HG03175 (cell line): ENCODE data around the gene TNNC2.
"Not testable (repeated sequence)": the region's sequence is repeated elsewhere in the genome, so short reads cannot be mapped to it uniquely, and the experiment has no call there.

Source experiments
- ATAC-seq: cut with Tn5 transposase; IDR thresholded peaks from one replicate; pipeline ENCODE4 v1.9.1; 2021; ENCODE audit warnings: mild to moderate bottlenecking, moderate library complexity; ENCODE audit not compliant: unreplicated experiment

Gene TNNC2

DNA sequence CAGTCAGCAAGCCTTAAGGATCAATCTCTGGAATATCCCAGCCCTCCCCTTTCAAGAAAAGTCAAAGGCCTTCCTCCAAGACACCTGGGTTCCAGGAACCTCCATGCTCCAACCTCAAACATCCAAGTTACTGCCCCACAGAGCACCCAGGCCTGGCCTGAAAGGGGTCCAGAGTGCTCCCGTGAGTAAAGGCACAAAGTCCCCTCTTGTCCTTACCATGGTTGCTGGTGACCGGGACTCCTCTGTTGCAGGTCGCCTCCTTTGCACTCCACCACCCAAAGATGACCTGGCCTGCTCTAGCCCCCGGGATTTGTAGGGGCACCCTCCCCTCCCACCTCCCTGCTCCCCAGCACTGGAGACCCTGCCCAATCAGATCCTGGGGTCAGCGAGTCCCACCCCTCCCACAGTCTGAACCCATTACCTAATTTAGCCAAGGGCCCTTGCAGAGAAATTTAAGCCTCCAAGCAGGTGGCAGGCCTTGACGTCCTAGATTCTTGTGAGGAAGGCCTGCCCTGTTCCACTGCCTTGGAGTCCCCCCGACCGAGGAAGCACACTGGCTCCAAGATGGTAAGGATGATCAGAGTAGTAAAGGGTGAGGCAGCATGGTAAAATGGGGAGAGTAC lies at the start of gene TNNC2:
TNNC2 (minus strand) TSS at position 283 of the 623 bp plus-strand sequence; CDS start at position 219, 64 bp downstream.
- ATAC-seq, result no peak

GRCh38 chr20:45874576-45874975 lies 47.5 kb upstream of the TNNC2 start:
- ATAC-seq, result no peak

DNA sequence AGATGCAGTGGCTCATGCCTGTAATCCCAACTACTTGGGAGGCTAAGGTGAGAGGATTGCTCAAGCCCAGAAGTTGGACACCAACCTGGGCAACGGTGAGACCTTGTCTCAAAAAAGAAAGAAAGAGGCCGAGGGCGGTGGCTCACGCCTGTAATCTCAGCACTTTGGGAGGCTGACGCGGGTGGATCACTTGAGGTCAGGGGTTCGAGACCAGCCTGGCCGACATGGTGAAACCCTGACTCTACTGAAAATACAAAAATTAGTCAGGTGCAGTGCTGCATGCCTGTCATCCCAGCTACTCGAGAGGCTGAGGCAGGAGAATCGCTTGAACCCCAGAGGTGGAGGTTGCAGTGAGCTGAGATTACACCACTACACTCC lies 47.0 kb upstream of the TNNC2 start:
- not testable (repeated sequence) for ATAC-seq

- no peak for ATAC-seq
These were observed 46.4 kb upstream of the TNNC2 start for GRCh38 chr20:45873409-45874103.

- no peak for ATAC-seq
These were observed 45.5 kb upstream of the TNNC2 start for GRCh38 chr20:45872626-45873025.

DNA sequence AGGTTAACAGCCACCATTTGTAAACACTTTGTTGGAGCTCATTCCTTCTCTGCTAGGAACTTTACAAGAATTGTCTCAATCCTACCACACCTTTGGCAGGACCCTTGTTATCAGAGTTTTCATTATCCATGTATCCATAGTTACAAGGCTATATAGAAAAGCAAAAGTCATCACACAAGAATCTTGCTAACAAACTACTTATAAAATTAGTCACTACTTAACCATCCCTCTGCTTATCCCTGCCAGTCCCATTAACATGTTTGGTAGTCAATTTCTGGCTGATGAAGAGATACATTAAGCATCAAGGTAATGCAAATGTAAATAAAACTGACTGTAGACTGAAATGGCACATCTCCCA lies 40.7 kb upstream of the TNNC2 start:
- ATAC-seq, result no peak

GRCh38 chr20:45867136-45867818 lies 40.2 kb upstream of the TNNC2 start:
- ATAC-seq, result no peak

GRCh38 chr20:45866454-45866853 lies 39.3 kb upstream of the TNNC2 start:
- ATAC-seq, result no peak

DNA sequence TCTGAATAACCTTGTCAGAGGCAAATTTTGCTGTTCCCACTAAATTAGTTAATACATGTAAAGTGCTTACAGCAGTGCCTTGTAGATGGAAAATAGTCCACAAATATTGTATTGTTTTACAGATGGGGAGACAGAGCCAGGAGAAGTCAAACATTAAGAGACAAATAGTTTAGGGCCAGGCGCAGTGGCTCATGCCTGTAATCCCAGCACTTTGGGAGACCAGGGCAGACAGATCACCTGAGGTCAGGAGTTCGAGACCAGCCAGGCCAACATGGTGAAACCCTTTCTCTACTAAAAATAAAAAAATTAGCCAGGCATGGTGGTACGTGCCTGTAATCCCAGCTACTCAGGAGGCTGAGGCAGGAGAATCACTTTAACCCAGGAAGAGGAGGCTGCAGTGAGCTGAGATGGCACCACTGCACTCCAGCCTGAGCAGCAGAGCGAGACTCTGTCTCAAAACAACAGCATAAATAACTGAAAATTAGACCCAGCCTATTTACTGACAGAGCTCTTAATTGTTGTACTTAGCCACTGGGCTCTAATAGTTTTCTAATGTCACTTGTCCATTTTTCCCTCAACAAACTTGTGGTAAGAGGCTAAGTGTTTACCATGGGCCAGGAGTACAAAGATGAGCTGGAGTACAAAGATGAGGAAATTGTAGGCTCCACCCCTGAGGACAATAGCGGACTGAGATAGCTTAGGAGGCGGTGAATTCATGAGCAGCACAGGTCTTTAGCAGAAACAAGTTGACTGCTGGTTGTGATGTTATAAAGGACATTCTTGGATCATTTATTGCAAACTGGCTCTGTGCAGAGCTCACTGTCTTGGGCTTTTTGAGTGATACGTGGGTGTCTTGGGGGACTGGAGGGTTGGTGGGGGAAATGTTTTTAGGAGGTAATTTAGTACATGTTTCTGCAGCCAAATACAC lies 36.7 kb upstream of the TNNC2 start:
- no peak for ATAC-seq

- ATAC-seq, result no peak
These were observed 34.3 kb upstream of the TNNC2 start for GRCh38 chr20:45861221-45862075.

DNA sequence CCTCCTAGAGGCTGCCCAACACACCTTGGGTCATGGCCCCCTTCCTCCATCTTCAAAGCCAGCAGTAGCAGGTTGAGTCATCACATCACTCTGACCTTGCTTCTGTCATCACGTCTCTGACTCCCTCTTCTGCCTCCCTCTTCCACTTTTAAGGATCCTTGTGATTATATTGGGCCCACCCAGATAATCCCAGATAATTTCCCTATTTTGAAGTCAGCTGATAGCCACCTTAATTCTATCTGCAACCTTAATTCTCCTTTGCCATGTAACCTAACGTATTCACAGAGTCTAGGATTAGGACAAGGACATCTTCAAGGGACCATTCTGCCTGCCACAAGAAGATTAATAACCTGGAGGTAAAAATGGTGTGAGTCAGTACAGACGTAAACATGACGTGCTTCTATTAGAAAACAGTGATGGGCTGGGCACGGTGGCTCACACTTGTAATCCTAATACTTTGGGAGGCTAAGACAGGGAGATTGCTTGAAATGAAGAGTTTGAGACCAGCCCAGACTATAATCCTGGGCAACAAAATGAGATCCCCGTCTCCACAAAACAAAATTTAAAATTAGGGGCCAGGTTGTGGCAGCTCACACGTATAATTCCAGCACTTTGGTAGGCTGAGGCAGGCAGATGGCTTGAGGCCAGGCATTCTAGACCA lies 33.6 kb upstream of the TNNC2 start:
- no peak for ATAC-seq

GRCh38 chr20:45859916-45860315 lies 32.8 kb upstream of the TNNC2 start:
- no peak for ATAC-seq

GRCh38 chr20:45857882-45858216 lies 30.7 kb upstream of the TNNC2 start:
- ATAC-seq, result peak; percentile 22

- peak; percentile 97 for ATAC-seq
These were observed 30.2 kb upstream of the TNNC2 start, which contains the start of the genes ACOT8 and ZSWIM3 for GRCh38 chr20:45857114-45857881. ACOT8 (minus strand) TSS chr20:45857392; CDS start chr20:45857315, 77 bp downstream. ZSWIM3 (plus strand) TSS chr20:45857614; CDS start chr20:45857826, 212 bp downstream.

DNA sequence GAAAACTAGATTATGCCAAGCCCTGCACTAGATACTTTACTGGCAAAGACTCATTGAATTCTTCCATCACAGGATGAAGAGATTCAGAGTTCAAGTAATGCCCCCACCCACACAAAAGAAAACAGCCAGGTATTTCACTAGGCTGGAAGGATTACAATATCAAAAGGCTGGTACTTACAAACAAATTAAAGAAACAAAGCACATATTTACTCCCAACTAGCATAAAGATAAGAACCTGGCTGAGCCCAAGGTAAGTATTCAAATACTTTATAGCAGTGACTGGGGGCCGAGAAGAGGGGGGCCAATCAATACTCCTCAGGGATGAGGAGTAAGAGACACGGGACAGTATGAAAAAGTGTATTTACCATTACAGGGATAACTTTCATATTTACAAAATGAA lies 26.4 kb upstream of the TNNC2 start:
- no peak for ATAC-seq

DNA sequence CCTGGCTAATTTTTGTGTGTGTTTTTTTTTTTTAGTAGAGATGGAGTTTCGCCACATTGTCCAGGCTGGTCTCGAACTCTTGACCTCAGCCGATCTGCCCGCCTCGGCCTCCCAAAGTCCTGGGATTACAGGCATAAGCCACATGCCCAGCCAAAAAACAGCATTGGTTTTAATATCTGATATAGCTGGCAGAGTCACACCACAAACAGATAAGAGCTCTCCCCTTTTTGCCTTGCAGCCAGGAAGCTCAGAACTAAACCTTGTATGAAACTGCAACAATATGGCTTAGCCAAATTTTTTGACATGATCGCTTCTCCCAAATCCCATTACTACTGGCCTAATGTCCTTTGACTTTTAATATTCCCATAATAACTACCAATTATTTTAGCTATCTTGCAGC lies 25.2 kb upstream of the TNNC2 start:
- no peak for ATAC-seq

DNA sequence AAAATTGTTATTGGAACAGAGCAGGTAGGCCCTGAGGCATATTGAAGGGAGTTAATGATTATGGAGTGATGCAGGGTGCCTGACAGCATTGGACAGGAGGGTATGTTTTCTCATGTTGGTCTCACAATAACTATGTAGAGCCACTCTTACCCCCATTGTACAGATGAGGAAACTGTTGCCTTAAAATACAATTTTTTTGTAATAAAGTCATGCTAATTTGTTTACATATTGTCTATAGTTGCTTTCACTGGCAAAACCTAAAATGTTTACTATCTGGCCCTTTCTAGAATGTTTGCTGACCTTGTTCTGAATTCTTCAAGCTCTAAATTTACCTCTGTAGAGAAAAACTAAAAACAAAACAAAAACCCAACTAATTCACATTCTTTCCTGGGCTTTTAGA lies 24.4 kb upstream of the TNNC2 start:
- ATAC-seq, result no peak

GRCh38 chr20:45850926-45851325 lies 23.8 kb upstream of the TNNC2 start:
- no peak for ATAC-seq

DNA sequence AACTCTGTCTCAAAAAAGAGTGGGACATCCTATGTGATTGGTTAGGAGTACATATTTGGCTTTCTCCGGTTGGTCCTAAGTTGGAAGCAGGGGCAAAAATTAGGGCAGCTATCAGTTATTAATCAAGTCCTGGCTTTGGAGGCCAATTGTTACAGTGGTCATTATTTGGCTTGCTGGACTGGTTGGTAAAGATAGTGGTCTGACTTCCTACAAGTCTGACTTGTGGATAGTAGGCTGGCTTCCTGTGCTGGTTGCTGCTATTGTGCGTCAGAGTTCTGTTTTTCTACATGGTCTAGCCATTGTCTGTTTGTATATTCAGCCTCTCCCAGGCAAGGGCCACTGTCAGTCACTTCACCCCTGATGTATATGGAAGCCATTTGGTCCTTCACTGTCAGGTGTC lies 23.1 kb upstream of the TNNC2 start:
- ATAC-seq, result no peak
